ENCODE measurements around the gene AGL. TPM values are rescaled to one million over a fixed set of nuclear protein-coding genes. Genes with fewer than 3 reads are reported as not detected.
"Not testable (repeated sequence)": the region's sequence is repeated elsewhere in the genome, so short reads cannot be mapped to it uniquely, and the experiment has no call there.

AGL gene
- total RNA-seq, 1 donor from 2014 or later, result 21.8 TPM

- DNase-seq (no peak), ATAC-seq (ENCODE audit: low read depth) (no peak)
- TF ChIP-seq CTCF (IDR thresholded peaks at IDR 0.05), result no peak
- Mint-ChIP-seq H3K4me3 (no peak overlapping the region), H3K9me3 (no peaks in the 10 kb centered on the region), H3K36me3 (ENCODE audit: low read depth) (no peaks in the 10 kb centered on the region), H3K4me1 (peaks cover 10% of the 10 kb centered on the region), H3K27me3 (peaks cover 8% of the 10 kb centered on the region), H3K27ac (no peak overlapping the region)
- POLR2A ChIA-PET, result no interaction called here
- CTCF ChIA-PET, result interaction anchor here (0.5 kb wide), 1 partner anchor 639 kb away, joined by 3 read pairs; no protein-coding TSS in a partner anchor
- intact Hi-C loops (cut with micrococcal nuclease), result no loop called here
These were observed 25.1 kb upstream of the AGL start for GRCh38 chr1:99825098-99825497.

GRCh38 chr1:99825702-99826101 is 24.5 kb upstream of the AGL start:
- CTCF ChIA-PET, result no interaction called here
- H3K4me3 Mint-ChIP-seq, result no peak overlapping the region
- peaks cover 6% of the 10 kb centered on the region for H3K4me1 Mint-ChIP-seq
- no peaks in the 10 kb centered on the region for H3K36me3 Mint-ChIP-seq (ENCODE audit: low read depth)
- H3K27ac Mint-ChIP-seq, result no peak overlapping the region
- no peak for TF ChIP-seq CTCF (IDR thresholded peaks at IDR 0.05)
- DNase-seq, result no peak
- peaks cover 11% of the 10 kb centered on the region for H3K27me3 Mint-ChIP-seq
- POLR2A ChIA-PET, result no interaction called here
- no peak for ATAC-seq (ENCODE audit: low read depth)
- no peaks in the 10 kb centered on the region for H3K9me3 Mint-ChIP-seq
- intact Hi-C loops (cut with micrococcal nuclease), result no loop called here

- ATAC-seq (ENCODE audit: low read depth), result no peak
- H3K27me3 Mint-ChIP-seq, result peaks cover 11% of the 10 kb centered on the region
- no peak for TF ChIP-seq CTCF (IDR thresholded peaks at IDR 0.05)
- no peaks in the 10 kb centered on the region for H3K36me3 Mint-ChIP-seq (ENCODE audit: low read depth)
- H3K9me3 Mint-ChIP-seq, result no peaks in the 10 kb centered on the region
- no peaks in the 10 kb centered on the region for H3K4me1 Mint-ChIP-seq
- no peak for DNase-seq
- CTCF ChIA-PET, result no interaction called here
- intact Hi-C loops (cut with micrococcal nuclease), result no loop called here
- no peak overlapping the region for H3K4me3 Mint-ChIP-seq
- H3K27ac Mint-ChIP-seq, result no peak overlapping the region
- POLR2A ChIA-PET, result interaction anchor here (0.5 kb wide), 1 partner anchor 533 kb away, joined by 6 read pairs; no protein-coding TSS in a partner anchor
These were observed 22.2 kb upstream of the AGL start for GRCh38 chr1:99827970-99828369.

- DNase-seq (no peak), ATAC-seq (ENCODE audit: low read depth) (no peak)
- H3K27ac Mint-ChIP-seq, result no peak overlapping the region
- peaks cover 11% of the 10 kb centered on the region for H3K27me3 Mint-ChIP-seq
- no peaks in the 10 kb centered on the region for H3K9me3 Mint-ChIP-seq
- H3K4me1 Mint-ChIP-seq, result peaks cover 2% of the 10 kb centered on the region
- no peaks in the 10 kb centered on the region for H3K36me3 Mint-ChIP-seq (ENCODE audit: low read depth)
- ChIA-PET CTCF (no interaction called here), POLR2A (no interaction called here)
- no peak overlapping the region for H3K4me3 Mint-ChIP-seq
- intact Hi-C loops (cut with micrococcal nuclease), result no loop called here
- TF ChIP-seq CTCF (IDR thresholded peaks at IDR 0.05), result no peak
These were observed 20.9 kb upstream of the AGL start for GRCh38 chr1:99829269-99829668.

- CTCF ChIA-PET; DNase-seq; H3K36me3 Mint-ChIP-seq (ENCODE audit: low read depth); H3K4me1 Mint-ChIP-seq; H3K9me3 Mint-ChIP-seq; intact Hi-C loops (cut with micrococcal nuclease); H3K4me3 Mint-ChIP-seq; POLR2A ChIA-PET; H3K27ac Mint-ChIP-seq; H3K27me3 Mint-ChIP-seq; ATAC-seq (ENCODE audit: low read depth): not testable (repeated sequence)
These were observed 16.2 kb upstream of the AGL start for GRCh38 chr1:99833911-99834310.

- POLR2A ChIA-PET; H3K9me3 Mint-ChIP-seq; CTCF ChIA-PET; H3K27me3 Mint-ChIP-seq; H3K36me3 Mint-ChIP-seq (ENCODE audit: low read depth); H3K27ac Mint-ChIP-seq; DNase-seq; intact Hi-C loops (cut with micrococcal nuclease); ATAC-seq (ENCODE audit: low read depth); H3K4me1 Mint-ChIP-seq; H3K4me3 Mint-ChIP-seq: not testable (repeated sequence)
These were observed 13.7 kb upstream of the AGL start for GRCh38 chr1:99836171-99837103.

- intact Hi-C loops (cut with micrococcal nuclease); H3K9me3 Mint-ChIP-seq; H3K27ac Mint-ChIP-seq; H3K27me3 Mint-ChIP-seq; POLR2A ChIA-PET; H3K4me1 Mint-ChIP-seq; H3K4me3 Mint-ChIP-seq; CTCF ChIA-PET; ATAC-seq (ENCODE audit: low read depth); DNase-seq; H3K36me3 Mint-ChIP-seq (ENCODE audit: low read depth): not testable (repeated sequence)
These were observed 9.8 kb upstream of the AGL start for GRCh38 chr1:99840353-99840752.

Measured in activated B cell treated with CpG ODN at 0.5 μM for 24 hours (primary cell).